ENCODE results near the gene AGBL1.

AGBL1 gene

DNA sequence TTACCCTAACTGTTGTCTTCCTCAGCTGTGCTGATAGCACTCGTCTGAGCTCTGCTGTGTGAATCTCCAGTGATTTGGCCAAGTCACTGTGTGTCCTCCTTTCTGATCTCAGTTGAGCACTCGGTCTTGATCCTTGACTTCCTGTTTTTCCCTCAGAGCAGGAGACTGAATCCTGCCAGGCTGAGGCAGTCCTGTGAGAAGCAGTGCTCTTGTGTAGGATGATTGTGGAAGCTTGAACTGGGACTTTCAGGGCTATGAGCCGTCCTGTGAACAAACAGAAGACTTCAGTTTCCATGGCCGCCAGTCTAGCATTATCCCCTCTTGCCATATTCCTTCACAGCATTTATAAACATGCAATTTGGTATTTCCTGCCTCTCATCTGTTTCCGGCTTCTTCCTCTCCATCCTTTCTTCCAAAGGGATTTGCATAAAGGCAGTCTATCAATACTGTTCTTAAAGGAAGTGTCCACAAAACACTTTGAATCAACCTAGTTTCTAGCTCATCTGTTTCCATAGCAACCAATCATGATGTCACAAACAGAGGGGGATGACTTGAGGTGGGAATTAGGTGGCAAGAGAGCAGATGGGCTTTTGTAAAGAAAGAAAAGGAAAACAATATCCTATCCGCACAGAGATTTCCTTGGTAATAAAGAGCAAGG is 237.2 kb downstream of the AGBL1 start:
- DNase-seq (ENCODE audit: low spot score): no peak
- no peak overlapping the region for H3K4me3 Mint-ChIP-seq
- H3K27me3 Mint-ChIP-seq (ENCODE audit: low read depth): no peaks in the 10 kb centered on the region
- no peaks in the 10 kb centered on the region for H3K9me3 Mint-ChIP-seq
- no peak overlapping the region for H3K27ac Mint-ChIP-seq
- H3K4me1 Mint-ChIP-seq (ENCODE audit: low read depth): no peaks in the 10 kb centered on the region
- no peaks in the 10 kb centered on the region for H3K36me3 Mint-ChIP-seq (ENCODE audit: low read depth)

DNA sequence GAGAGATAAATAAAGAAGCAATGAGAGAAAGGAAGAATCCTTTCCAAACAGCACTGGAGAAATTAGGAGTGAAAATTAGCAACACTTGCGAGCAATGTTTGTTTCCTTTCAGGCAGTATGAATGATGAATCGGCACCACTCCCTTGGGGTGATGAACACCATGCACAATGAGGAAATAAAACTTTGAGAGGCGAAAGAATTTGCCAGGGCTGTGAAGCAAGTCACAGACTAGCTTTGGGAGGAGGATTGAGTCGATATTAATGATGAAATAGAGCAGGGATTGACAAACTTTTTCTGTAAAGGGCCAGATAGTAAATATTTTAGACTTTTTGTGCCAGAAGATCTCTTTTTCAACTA is 237.7 kb downstream of the AGBL1 start:
- Mint-ChIP-seq H3K36me3 (ENCODE audit: low read depth) (no peaks in the 10 kb centered on the region), H3K4me1 (ENCODE audit: low read depth) (no peaks in the 10 kb centered on the region), H3K4me3 (no peak overlapping the region), H3K27ac (no peak overlapping the region), H3K27me3 (ENCODE audit: low read depth) (no peaks in the 10 kb centered on the region), H3K9me3 (no peaks in the 10 kb centered on the region)
- no peak for DNase-seq (ENCODE audit: low spot score)

DNA sequence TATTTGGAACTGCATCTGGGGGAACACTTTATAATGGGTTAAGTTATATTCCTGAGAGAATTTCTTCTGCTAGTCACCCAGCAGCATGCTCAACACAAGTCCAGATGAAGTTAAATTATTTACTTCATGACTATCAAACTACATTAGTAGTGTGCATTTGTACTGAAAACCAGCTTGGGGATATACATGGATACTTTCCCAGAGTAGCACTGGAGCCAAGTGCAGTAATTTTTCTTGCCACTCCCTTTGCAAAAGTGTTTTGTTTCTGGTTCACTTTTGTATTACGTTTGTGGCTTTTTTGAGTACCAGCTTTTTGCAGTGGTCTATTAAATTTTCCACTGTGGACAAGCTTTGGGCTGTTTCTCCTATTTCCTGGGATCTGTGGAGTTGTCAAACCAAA is 243.0 kb downstream of the AGBL1 start:
- no peak overlapping the region for H3K4me3 Mint-ChIP-seq
- H3K27ac Mint-ChIP-seq: no peak overlapping the region
- H3K36me3 Mint-ChIP-seq (ENCODE audit: low read depth): no peaks in the 10 kb centered on the region
- no peaks in the 10 kb centered on the region for H3K9me3 Mint-ChIP-seq
- no peak for DNase-seq (ENCODE audit: low spot score)
- no peaks in the 10 kb centered on the region for H3K27me3 Mint-ChIP-seq (ENCODE audit: low read depth)
- no peaks in the 10 kb centered on the region for H3K4me1 Mint-ChIP-seq (ENCODE audit: low read depth)

DNA sequence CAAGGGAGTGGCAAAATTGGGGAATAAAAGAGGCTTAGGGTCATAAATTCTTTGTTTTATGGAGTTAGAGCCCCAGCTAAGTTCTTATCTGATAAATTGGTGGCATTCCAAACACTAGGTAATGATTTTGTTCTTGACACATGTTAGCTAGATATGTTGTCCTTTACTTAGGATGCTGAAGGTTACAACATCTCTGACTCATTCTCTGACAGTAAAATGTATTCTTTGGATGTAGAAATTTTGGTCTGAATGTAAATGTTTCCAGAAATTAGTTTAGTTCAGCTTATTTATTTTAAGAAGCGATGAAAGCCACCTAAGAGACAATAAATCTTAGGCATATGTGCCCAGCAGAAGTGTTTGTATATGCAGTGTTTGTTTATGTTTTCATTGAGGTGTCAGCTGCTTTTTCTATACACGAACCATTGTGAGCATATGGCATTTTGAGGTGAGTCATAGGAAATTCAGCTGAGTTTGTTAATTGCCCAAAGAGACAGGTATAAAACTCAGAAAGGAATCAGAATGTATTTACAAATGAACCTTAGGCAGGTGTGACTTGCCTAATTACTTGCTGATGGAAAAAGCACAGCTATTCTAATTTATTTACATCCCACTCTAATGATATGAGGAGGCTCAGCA is 247.7 kb downstream of the AGBL1 start:
- H3K9me3 Mint-ChIP-seq: peaks cover 14% of the 10 kb centered on the region
- H3K27me3 Mint-ChIP-seq (ENCODE audit: low read depth): no peaks in the 10 kb centered on the region
- H3K27ac Mint-ChIP-seq: no peak overlapping the region
- DNase-seq (ENCODE audit: low spot score): no peak
- H3K36me3 Mint-ChIP-seq (ENCODE audit: low read depth): no peaks in the 10 kb centered on the region
- H3K4me3 Mint-ChIP-seq: no peak overlapping the region
- H3K4me1 Mint-ChIP-seq (ENCODE audit: low read depth): no peaks in the 10 kb centered on the region

DNA sequence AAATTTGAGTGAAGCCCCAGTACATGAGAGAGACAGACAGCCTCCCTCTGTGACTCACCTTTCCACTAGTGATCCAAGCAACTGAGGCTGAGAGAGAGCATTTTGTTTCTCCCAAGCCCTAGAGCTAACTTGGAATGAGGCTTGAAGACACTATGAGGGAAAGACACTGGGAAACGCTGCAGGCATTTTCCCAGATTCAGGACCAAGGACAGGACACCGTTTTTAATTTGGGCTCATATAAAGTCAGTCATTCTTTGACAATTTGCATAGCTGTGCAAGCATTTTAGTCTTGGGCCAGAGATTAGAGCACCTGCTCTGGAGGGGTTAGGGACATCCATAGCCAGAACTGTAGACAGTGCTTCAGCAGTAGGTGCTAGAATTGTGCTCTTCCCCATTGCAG is 249.0 kb downstream of the AGBL1 start:
- Mint-ChIP-seq H3K27ac (no peak overlapping the region), H3K27me3 (ENCODE audit: low read depth) (no peaks in the 10 kb centered on the region), H3K4me1 (ENCODE audit: low read depth) (no peaks in the 10 kb centered on the region), H3K9me3 (peaks cover 14% of the 10 kb centered on the region), H3K36me3 (ENCODE audit: low read depth) (no peaks in the 10 kb centered on the region), H3K4me3 (no peak overlapping the region)
- no peak for DNase-seq (ENCODE audit: low spot score)

DNA sequence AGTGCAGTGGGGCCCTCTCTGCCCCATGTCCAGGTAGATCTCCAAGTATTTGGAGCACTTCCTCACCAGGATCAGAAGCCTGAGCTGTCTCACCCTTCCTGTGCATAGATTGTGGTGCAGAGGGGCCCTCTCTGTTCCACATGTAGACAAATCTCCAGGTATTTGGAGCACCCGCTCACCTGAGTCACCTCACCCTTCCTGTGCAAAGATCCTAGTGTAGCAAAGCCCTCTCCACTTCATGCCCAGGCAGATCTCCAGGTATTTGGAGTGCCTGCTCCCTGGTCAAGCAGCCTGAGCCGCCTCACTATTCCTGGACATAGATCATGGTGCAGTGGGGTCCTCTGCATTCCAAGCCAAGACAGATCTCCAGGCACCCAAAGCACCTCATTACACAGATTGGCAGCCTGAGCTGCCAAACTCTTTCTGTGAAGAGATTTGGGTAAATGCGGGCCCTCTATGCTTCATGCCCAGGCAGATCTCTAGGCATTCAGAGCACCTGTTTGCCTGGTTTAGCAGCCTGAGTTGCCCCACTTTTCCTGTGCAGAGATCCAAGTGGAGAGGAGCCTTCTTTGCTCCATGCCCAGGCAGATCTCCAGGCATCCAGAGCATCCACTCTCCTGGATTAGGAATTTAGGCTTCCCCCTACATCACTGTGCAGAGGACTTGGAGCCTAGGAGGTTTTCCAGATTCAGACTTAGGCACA is 249.8 kb downstream of the AGBL1 start:
- no peak overlapping the region for H3K4me3 Mint-ChIP-seq
- peaks cover 14% of the 10 kb centered on the region for H3K9me3 Mint-ChIP-seq
- H3K27ac Mint-ChIP-seq: no peak overlapping the region
- H3K36me3 Mint-ChIP-seq (ENCODE audit: low read depth): no peaks in the 10 kb centered on the region
- no peaks in the 10 kb centered on the region for H3K27me3 Mint-ChIP-seq (ENCODE audit: low read depth)
- no peaks in the 10 kb centered on the region for H3K4me1 Mint-ChIP-seq (ENCODE audit: low read depth)
- no peak for DNase-seq (ENCODE audit: low spot score)

DNA sequence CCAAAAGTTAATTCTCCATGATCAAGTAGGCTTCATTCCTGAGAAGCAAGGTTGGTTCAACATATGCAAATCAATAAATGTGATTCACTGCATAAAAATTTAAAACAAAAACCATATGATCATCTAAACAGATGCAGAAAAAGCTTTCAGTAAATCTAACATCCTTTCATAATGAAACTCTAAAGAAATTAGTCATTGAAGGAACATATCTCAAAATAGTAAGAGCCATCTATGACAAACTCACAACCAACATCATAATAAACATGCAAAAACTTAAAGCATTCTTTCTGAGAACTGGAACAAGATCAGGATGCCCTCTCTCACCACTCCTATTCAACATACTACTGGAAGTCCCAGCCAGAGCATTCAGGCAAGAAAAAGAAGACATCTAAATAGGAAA is 254.1 kb downstream of the AGBL1 start:
- Mint-ChIP-seq H3K4me1 (ENCODE audit: low read depth) (no peaks in the 10 kb centered on the region), H3K9me3 (peaks cover 18% of the 10 kb centered on the region), H3K4me3 (no peak overlapping the region), H3K36me3 (ENCODE audit: low read depth) (no peaks in the 10 kb centered on the region), H3K27ac (no peak overlapping the region), H3K27me3 (ENCODE audit: low read depth) (no peaks in the 10 kb centered on the region)
- no peak for DNase-seq (ENCODE audit: low spot score)

DNA sequence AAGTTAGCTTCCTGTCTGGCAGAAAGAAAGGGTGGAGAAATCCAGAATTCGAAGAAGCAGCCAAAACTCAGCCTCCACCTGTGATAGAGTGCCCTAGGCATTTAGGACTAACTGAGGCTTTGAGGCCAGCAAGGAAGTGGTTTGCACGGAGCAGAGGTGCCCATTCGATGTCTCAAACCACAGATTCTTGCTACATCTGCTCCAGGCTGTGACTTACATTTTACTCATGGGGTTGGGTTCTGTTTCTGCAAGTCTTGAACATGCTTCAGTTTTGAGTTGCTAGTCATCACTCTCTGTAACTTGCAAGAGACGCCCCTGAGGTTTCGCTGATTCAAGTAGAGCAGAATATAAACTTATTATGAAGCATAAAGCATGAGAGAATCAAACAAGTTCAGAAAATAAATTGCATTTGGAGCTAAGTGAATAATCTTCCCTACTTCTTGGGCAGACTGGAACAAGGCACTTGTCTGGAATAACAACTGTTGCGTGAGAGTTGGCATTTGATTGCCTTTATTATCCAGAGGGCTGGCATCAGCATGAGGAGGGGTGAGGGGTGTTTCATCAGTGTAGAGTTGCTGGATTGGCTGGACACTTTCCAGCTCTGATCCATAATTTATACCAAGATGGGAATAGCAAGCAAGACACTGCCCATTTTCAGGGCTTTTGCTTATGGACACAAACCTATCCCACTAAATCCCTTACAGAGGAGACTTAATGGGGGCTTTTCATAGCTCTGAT is 256.5 kb downstream of the AGBL1 start:
- Mint-ChIP-seq H3K9me3 (peaks cover 10% of the 10 kb centered on the region), H3K4me1 (ENCODE audit: low read depth) (no peaks in the 10 kb centered on the region)
- peak; percentile 6 for DNase-seq (ENCODE audit: low spot score)

DNA sequence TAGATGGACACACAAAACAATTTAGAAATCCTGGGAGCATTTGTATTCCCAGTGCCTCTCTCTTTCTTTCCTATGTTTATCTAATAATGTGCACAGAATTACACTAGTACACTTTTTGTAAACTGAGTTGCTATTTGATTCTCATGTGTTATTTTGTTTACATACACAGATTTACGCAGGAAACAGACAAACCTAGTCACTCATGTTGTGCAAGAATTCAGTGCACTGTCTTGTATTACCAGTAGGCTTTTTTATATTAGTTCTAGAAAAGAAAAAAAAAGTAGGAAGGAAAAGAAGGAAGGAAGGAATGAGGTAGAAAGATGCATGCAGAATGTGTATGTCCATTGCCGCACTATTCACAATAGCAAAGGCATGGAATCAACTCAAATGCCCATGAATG is 257.4 kb downstream of the AGBL1 start:
- no peak for DNase-seq (ENCODE audit: low spot score)
- H3K27ac Mint-ChIP-seq: no peak overlapping the region
- peaks cover 4% of the 10 kb centered on the region for H3K9me3 Mint-ChIP-seq
- no peak overlapping the region for H3K4me3 Mint-ChIP-seq
- no peaks in the 10 kb centered on the region for H3K4me1 Mint-ChIP-seq (ENCODE audit: low read depth)
- H3K27me3 Mint-ChIP-seq (ENCODE audit: low read depth): no peaks in the 10 kb centered on the region
- no peaks in the 10 kb centered on the region for H3K36me3 Mint-ChIP-seq (ENCODE audit: low read depth)

More for the DNA sequence above, 256.5 kb downstream of the AGBL1 start:
- Mint-ChIP-seq H3K36me3 (ENCODE audit: low read depth) (no peaks in the 10 kb centered on the region), H3K27ac (no peak overlapping the region), H3K4me3 (no peak overlapping the region), H3K27me3 (ENCODE audit: low read depth) (no peaks in the 10 kb centered on the region)

DNA sequence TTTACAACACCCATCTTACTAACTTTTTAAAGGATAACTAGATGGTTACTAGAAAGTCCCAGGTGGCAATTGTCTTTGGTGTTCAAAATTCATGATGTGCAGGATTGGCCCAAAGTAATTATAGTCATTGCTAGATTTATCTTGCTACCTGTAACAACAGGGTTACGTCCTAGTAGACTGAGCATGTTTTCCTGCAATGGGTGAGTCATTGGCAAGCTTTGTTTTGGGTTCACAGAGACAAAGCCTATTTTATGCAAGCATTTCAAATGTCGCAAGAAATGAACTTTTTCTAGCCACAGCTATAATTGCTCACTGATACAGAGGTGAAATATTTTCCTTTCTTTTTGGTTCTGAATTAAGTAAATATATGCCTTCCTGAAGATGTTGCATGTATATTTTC is 267.6 kb downstream of the AGBL1 start:
- H3K4me3 Mint-ChIP-seq: no peak overlapping the region
- H3K9me3 Mint-ChIP-seq: no peaks in the 10 kb centered on the region
- no peak for DNase-seq (ENCODE audit: low spot score)
- H3K27ac Mint-ChIP-seq: no peak overlapping the region
- H3K27me3 Mint-ChIP-seq (ENCODE audit: low read depth): no peaks in the 10 kb centered on the region
- no peaks in the 10 kb centered on the region for H3K36me3 Mint-ChIP-seq (ENCODE audit: low read depth)
- no peaks in the 10 kb centered on the region for H3K4me1 Mint-ChIP-seq (ENCODE audit: low read depth)

DNA sequence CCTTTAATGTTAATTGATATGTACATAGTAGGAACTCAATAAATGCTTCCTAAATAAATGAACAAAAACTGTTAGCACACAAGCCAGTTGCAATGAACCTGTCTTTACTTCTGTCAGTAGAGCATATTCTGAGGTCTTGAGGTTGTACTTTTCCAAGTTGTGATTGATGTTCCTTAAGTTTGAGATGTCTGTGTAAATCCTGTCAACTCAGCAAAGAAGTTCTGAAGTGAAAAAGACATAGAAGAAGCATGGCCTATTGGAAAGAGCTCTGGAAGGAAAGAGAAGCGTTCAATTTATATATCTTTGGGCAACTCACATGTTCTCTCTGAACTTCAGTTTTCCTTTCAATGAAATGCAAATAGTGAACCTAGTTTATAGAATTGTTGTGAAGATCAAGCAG is 269.9 kb downstream of the AGBL1 start:
- DNase-seq (ENCODE audit: low spot score): no peak
- H3K36me3 Mint-ChIP-seq (ENCODE audit: low read depth): no peaks in the 10 kb centered on the region
- no peaks in the 10 kb centered on the region for H3K9me3 Mint-ChIP-seq
- H3K4me3 Mint-ChIP-seq: no peak overlapping the region
- no peaks in the 10 kb centered on the region for H3K4me1 Mint-ChIP-seq (ENCODE audit: low read depth)
- H3K27ac Mint-ChIP-seq: no peak overlapping the region
- H3K27me3 Mint-ChIP-seq (ENCODE audit: low read depth): no peaks in the 10 kb centered on the region

DNA sequence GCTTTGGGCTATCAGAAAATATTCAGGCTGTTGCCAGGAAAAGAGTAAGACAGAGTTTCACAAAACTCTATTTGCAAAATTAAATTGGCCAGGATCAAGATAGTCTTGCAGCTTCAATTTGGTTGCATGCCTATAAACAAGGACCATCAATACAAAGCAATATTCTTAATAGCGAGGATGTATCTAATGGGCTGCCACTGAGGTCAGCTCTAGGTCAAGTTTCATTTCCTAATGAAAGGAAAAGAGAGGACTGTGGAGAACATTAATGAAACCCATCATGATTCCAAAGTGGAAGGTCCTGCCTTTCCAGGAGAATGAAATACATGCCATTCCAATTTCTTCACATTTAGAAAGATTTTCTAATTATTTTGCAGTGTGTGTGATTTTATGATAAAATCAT is 273.5 kb downstream of the AGBL1 start:
- DNase-seq (ENCODE audit: low spot score): no peak
- H3K4me3 Mint-ChIP-seq: no peak overlapping the region
- no peaks in the 10 kb centered on the region for H3K36me3 Mint-ChIP-seq (ENCODE audit: low read depth)
- H3K27ac Mint-ChIP-seq: no peak overlapping the region
- H3K27me3 Mint-ChIP-seq (ENCODE audit: low read depth): no peaks in the 10 kb centered on the region
- H3K4me1 Mint-ChIP-seq (ENCODE audit: low read depth): no peaks in the 10 kb centered on the region
- H3K9me3 Mint-ChIP-seq: no peaks in the 10 kb centered on the region

DNA sequence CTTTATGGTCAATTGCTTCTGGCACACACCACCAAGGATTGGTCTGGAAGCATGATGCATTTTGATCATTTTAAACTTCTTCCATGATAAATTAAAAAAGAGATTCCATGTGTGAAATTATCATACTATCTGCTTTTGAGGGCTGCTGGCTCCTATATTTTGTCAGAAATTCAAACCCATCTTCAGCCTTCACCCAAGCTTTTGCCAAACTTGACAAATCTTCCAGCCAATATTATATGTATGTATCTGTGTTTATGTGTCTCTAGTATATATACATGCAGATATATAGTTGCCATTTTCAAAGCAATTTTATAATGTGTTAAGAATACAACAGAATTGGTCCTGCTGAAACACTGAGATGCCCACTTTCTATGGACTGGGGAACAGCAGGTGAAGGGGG is 275.7 kb downstream of the AGBL1 start:
- no peak for DNase-seq (ENCODE audit: low spot score)
- no peak overlapping the region for H3K4me3 Mint-ChIP-seq

DNA sequence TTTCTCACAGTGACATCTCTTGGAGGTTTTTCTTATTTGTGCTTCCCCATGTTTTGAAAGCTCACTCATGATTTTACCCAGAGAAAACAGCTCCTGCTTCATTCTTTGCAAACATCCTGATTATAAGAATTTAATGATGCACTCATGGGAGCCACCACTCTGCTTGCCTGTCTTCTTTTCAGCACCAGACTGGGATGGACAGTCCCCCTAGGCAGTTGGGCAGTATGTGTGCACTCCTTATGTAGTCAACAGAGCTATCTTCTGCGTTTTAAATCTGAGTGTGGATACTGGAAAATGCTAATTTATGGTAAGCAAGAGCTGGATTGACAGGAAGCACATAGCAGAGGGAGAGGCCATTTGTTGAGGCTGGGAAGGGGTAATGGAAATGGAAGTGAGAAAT is 276.1 kb downstream of the AGBL1 start:
- no peaks in the 10 kb centered on the region for H3K27me3 Mint-ChIP-seq (ENCODE audit: low read depth)
- H3K9me3 Mint-ChIP-seq: no peaks in the 10 kb centered on the region
- no peaks in the 10 kb centered on the region for H3K36me3 Mint-ChIP-seq (ENCODE audit: low read depth)
- no peak for DNase-seq (ENCODE audit: low spot score)
- H3K27ac Mint-ChIP-seq: no peak overlapping the region
- no peaks in the 10 kb centered on the region for H3K4me1 Mint-ChIP-seq (ENCODE audit: low read depth)
- H3K4me3 Mint-ChIP-seq: no peak overlapping the region

More for the DNA sequence above, 275.7 kb downstream of the AGBL1 start:
- Mint-ChIP-seq H3K9me3 (no peaks in the 10 kb centered on the region), H3K4me1 (ENCODE audit: low read depth) (no peaks in the 10 kb centered on the region), H3K36me3 (ENCODE audit: low read depth) (no peaks in the 10 kb centered on the region), H3K27ac (no peak overlapping the region), H3K27me3 (ENCODE audit: low read depth) (no peaks in the 10 kb centered on the region)

Measured in T-helper 2 cell treated with Interferon-gamma antibody and Interleukin-4, amounts not matched to agents 5 μg/mL and 100 μg/mL, for 36 hours (primary cell).